Stimulated activated CD4-positive, alpha-beta T cell treated with anti-CD3 and anti-CD28 coated beads, Interleukin-1b, Interleukin-23, amount 100 ng/mL, for 4 hours (primary cell): Measurements from ENCODE around the gene CHIC2.

Experiments
- DNase-seq, 2 donors: peaks; one replicate each; pipeline ENCODE4 v3.0.0-alpha.2; 2020; ENCODE audit warnings: low read depth in 2 of 2

CHIC2 gene

DNA sequence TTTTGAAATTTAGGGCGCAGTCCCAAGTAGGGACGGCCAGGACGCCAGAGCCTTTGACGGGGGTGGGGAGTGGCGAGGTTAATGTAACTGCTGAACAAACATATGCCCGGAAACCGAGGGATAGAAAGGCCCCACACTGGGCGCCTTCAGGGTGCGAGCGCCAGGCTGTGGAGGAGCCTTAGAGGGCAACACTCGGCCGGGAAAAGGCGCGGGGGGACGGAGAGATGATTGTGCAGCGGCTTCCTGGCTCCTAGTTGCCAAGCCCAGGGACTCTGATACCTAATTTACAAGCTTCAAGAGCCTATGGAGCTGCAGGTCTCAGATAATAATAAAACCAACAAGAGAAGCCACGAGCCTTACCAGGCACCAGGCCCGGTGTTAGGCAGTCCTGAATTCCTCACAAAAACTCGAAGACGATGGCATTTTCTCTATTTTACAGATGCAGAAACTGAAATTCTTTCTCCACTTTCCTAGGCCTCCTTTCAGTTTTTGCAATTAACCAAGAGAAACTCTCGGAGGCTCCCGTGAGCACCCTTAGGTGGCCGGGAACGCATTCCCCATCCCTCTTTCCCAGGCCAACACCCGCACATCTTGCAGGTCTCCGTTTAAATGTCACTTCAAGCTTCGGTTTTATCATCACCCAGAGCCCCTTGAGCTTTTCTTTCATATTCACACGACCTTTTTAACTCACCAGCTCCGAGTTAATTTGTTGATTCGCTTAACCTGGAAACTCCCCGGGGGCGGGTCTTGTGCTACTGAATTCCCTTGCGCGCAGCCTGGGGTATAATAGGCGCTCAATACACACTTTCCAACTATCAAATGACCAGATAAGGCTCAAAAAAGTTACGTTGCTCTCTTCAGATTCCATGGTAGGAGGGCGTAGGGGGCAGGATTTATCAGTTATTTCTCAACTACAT, 29.2 kb upstream of the CHIC2 start:
- DNase-seq: no peak

DNA sequence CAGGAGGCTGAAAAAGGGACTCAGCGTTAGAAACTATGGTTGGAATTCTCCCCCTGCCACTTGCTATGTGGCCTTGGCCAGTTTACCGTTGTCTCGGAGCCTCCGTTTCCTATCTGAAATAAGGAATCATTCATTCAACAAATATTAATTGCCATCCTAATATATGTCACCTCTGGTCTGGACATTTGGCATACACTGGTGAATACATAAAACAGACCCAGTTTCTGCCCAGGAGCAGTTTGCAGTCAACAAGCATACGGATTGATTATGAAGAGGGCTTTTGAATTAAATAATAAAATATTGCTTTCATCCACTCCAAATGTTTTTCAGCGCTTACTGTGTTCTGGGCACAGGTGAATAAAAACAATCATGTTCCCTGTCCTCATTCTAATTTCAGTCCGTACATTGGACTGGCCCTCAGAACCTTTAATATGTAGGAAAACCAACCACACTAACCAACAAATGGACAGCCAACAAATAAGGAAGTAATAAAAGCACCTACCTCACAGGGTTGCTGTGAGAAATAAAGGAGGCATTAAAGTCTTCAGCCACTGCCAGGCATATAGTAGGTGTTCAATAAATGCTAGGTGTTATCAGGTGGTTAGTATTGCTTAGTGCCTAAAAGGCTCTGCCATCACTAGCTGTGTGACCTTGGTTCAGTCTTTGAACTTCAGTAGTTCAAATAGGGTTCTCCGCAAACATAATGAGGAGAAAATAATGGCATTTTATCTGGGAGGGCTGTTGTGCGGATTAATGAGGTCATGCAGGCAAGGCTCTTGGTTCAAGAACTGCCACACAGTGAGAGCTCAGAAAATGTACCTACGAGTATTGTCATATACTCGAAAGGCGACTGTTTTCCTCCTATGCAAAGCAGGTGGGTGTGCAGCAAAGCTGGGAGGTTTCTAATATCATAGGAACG, 28.3 kb upstream of the CHIC2 start:
- no peak for DNase-seq

DNA sequence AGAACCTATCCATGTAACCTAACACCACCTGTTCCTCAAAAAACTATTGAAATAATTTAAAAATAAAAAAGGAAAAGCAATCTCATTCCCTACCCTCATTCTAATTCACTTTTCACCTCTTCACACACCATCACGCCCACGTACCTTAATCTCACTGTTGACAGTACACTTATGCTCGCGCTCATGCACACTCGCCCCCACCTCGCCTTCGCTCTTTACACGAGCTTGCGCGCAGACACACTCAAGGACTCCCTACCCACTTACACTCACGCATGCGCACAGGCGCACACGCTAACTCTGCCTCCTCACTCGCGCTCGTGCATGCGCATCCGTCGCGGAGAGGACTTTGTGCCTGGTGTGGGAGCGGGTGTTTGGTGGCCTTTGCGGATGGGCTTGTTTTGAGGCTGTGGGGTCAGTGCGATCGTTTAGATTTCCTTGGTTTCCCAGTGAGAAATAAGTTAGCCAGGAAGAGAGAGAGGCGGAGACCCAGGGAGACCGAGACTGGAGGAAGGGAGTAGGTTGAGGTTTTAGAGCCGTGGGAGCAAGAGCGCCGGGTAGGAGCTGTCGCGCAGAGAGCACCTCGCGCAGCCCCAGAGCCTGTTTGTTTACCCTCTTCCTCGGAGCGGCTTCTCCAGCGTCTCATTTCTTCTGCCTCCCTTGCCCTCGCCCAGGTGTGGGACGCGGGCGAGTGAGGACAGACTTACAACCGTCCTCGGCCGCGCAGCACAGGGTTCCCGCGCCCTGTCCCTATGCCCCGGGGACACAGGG, 27.4 kb upstream of the CHIC2 start:
- DNase-seq: peak; percentile 68 to 78

DNA sequence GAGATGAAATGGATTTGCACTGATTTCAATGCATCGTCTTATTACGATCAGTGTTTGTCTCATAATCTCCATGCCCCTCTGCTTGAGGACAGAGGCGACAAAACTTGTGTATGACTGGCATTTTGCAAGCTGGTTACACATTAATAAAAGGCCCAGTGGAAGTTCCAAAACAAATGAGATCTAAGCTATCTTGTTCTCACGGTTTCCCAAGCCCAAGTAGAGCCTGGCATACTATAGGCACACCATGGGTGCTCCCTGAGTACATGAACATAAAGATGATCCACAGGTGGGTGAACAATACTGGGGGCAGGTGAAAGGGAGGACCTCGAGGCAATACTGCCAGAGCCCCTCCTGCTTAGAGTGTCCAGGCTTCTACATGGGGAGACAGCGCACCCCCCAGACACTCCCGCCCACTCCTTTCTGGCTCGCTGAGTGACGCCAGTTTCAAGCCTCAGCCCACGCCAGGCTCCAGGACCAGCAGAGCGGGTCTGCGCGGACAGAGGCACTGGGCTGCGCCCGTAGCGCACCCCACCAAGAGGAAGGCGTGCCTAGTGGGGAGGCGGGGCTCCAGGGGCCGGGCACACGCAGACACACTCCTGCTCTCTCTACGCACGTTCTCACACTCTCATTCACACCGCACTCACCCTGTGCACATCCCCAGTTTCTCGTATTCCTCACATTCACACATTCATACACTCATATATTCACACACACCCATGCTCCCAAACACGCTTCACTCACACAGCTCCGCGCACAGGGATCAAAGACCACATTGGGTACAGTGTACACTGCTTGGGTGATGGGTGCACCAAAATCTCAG, 26.6 kb upstream of the CHIC2 start:
- DNase-seq: no peak

DNA sequence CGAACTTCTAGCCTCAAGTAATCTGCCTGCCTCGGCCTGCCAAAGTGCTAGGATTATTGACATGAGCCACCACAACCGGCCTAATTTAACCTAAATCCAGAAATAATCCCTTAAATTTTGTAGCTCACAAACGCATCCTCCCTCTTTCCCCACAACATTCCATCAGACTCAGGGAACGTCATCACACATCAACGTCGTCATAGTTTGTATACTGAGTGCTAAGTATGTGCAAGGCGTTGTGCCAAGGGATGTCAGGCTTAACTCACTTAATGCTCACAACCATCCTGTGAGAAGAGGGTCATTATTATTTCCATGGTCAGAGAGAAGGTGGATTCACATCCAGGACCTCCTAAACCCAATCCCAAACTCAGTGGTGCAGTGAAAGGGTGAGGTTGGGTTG, 26.0 kb upstream of the CHIC2 start:
- no peak for DNase-seq

DNA sequence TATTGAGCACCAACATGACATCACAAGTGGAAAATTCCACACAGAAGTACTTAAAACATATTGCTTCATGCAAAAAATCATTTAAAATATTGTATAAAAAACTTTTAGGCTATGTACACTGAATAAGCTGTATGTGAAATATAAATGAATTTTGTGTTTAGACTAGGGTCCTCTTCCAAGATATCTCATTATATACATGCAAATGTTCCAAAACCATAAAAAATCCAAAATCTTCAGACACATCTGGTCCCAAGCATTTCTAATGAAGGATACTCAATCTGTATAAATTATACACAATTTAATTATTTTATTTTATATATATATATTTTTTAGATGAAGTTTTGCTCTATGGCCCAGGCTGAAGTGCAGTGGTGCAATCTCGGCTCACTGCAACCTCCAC, 25.5 kb upstream of the CHIC2 start:
- DNase-seq: no peak

DNA sequence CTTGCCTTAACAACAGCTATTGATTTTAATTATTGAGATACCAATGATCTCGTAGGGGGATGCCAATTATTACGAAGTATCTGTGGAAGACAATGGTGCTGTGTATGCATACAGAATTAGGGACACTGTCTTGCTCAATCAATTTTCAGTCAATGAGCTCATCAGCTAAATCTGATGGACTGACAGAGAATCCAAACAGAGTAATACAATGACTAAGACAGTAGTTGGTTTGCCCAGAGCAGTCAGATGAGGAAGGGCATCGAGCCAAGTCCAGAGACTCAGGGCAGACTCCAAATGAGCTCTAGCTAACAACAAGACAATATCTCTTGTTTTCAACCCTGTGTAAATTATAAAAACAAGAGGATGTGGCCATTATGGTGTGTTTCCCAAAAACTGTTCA, 20.9 kb upstream of the CHIC2 start:
- DNase-seq: no peak

DNA sequence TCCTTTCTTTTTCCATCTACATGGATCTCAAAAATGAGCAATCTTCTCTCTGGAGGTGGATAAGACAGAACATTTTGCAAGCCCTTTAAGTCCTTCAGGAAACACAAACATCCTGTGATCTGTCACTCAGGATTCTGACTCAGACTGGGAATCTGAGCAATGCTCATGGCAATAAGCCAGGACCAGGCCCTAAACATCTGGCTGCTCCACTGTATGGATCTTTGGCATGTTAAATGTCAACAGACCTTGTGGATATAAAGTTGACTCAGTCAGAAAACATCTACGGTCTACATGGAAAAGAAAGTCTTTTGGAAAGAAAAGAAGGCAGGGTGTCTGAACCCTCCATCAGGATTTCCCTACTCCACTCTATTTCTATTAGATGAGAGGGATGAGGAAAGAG, 17.8 kb upstream of the CHIC2 start:
- no peak for DNase-seq

DNA sequence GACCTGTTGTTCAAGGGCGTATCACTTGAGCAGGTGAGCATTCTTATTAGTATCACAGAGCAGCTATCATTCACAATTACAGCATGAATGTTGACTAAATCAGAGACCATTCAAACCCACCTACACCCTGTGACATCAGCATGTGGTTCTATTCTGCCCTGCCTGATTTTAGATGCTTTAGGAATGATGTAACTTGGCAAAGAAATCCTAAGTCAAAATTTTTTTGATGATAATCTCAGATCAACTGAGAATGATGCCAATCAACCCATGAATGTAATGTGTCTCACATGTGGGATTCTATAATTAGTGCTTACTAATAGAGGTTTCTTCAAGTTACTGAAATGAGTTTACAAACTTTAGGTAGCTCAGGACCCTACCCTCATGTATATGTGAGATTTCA, 13.4 kb upstream of the CHIC2 start:
- no peak for DNase-seq

DNA sequence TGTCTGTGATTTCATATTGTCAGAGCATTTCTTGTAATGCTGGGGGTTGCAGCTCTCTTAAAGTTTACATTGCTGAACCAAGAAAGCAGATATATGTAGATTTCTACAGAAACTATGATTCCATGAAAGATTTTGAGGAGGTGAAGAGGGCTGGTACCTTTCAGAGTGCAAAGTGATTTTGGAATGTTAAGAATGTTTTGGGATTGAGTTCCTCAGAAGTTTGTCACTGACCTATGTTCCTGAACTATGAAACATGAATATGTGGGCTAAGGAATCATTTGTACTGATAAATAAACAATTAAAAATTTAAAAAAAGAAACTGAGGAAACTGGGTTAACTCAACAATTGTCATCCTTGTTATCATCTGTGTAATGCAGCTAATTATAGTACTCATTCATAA, 12.3 kb upstream of the CHIC2 start:
- no peak for DNase-seq

DNA sequence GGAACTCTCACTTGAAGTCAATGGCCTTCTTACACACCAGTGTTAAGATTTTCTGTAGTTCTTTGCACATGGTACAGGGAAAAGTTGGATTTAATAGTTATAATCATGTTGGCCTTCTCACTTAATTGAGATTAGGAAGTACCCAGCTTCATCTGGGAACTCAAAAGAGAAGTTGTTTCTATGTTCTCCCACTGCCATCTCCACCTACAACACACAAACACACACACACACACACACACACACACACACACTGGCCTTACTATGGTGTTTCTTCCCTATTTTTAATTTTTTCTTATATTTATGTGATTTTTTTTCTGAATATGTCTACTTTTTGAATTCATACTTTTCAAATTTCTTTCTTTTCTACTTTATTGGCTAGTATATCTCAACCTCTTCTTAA, 10.0 kb upstream of the CHIC2 start:
- DNase-seq: no peak

DNA sequence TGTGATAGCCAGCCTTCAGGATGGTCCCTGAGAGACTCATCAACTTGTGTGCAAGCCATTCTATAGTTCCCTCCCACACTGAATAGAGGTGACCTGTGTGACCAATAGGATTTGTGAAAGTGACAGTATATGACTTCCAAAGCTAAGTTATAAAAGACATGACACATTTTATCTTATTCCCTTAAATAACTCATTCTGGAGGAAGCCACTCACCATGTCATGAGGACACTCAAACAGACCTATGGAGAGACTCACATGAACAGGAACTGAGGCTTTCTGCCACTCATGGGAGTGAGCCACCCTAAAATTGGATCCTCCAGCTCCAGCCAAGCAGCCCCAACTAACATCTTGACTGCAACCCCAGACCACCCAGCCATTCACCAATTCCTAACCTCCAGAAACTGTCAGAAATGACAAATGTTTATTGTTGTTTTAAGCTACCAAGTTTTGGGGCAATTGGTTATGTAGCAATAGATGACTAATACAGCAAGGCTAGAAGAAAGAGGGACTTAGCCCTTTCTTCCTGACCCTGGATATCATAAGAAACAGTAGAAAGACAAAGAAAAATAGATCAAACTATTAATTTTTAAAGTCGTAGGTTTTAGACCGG, 9.0 kb upstream of the CHIC2 start:
- no peak for DNase-seq

DNA sequence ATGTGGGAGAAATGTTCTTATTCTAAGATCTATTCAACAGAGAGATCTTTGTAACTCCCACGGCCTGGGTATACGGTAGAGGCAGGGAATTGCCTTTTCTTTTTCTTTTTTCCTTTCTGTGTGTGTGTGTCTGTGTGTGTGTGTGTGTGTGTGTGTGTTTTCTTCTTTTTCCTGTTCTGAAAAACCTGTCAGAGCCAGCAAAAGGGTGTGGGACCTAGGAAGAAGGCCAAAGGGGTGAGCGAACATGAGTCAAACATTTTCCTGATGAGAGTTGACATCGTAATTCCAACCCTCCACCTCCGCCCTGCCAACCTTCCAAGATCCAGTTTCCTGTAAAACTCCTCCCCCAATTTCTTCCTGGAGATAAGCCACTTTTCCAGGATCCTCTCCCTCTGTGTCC, 2.8 kb upstream of the CHIC2 start:
- no peak for DNase-seq

DNA sequence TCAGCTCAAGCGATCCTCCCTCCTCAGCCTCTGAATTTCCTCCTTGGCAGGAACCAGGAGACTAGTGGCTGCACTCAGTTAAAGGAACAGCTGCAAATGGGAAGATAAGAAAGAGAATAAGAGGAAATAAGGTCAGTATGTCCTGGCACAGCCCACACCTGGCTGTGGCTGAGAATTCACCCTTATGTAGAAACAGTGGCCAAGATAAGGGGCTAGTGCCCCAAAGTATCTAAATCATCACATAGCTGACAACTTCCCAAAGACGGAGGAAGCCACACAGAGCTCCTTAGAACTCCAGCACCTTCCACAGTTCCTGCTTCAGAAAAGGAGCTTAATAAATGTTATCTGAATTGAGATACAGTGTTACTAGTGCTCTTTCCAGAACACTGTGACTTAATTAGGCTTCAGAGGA, 2.3 kb upstream of the CHIC2 start:
- no peak for DNase-seq

DNA sequence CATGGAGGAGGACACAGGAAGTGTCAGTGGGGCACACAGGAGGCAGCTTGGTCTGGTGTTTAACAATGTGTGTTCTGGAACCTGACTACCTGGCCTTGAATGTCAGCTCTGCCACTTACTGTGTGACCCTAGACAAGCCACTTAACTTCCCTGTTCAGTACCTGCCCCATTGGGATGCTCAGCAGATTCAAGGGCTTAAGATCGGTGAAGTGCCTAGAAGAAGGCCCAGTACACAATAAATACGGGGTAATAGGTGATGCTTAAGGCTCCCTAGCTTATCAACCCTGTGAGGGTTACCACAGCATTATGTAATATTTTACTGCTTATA, 1.6 kb upstream of the CHIC2 start:
- DNase-seq: no peak

DNA sequence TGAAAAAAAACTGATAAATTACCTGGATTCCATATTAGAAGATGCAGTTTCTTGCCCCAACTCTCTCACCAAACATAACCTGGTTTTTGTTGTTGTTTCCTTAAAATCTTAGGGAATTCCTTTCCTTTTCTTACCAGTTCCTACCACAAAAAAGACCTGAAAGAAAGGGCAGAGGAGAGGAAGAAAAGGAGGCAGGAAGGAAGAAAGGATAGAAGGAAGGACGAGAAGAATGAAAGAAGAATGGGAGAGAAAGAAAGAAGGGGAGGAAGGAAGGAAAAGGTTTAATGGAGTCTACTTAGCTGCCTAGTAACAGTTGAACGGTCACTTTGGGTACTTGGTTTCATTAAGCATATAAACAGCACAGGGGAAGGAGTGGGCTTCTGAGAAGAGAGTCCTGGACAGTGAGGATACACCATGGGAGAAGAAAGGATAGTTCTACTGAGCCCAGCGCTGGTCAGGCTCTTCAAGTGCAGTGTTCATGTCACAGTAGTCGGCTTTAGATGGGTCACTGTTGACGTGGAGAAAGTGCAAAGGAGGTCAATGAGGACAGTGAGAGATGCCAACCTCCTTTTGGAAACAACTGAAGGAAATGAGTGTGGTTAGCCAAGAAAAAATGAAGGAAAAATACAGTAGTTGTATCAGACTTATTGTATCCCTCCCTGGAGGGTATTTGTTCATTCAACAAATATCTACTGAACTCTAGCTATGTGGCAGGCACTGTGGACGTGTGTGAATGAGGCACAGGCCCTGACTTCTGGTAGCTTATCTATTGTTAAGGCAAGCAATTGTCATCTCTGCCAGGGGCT, 1.1 kb upstream of the CHIC2 start:
- no peak for DNase-seq

DNA sequence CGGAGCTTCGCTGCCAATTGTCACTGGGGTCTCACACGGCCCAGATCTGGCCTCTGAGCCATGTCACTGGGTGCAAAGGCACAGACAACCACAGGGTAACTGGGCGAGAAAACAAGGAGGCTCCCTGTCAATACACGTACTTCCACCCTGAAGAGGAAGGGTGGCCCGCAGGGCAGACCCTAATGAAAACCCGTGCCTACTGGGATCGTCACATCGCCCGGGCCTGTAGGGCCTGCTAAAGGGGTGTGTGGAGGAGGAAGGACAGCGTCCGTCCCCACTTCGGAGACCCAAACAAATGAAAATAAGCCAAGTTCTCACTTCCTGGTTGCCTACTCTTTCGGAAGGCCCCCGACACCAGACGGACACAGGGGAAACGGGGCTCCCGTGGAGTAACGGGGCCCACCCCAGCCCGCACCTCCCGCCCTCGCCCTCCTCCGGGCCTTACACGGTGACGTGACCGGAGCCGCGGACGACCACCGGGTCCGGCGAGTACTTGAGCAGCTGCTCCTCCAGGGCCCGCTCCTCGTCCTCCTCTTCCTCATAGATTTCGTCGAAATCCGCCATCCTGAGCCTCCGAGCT, 578 bp downstream of the CHIC2 start:
- DNase-seq: peak in 1 of 2 donors; percentile 5

DNA sequence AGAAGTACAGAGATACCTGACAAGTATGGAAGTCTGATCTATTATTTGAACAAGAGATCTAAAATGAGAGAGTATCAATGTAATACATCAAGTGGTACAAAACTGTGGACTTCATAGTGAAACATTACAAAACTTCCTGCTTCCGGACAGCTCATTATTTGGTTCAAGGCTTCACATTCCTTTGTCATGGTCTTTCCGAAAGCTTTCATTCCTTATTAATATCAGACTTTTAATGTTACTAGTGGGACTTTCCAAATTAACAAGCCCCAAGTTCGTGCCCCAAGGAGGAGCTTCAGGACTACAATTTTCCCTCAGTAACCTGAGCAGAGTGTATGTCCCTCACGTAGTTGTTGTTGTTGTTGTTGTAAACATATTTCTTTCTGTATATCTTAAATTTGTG, 1.2 kb downstream of the CHIC2 start:
- no peak for DNase-seq

DNA sequence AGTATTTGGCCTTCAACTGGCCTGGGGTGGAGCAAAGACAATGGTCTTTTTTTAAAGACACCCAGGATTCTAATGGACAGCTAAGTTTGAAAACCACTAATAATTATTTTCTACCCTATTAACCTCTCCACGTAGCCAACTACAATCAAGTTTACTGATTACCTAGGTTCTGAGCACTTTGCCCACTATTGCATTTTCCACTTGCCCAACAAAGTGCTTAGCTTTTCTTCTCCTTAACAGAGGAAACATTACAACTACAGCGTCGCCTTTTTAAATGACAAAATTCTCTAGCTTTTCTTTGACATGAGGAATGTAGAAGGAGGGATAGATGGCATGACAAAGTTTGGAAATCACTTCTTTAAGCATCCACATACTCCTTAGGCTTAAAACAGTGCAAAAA, 2.0 kb downstream of the CHIC2 start:
- no peak for DNase-seq

DNA sequence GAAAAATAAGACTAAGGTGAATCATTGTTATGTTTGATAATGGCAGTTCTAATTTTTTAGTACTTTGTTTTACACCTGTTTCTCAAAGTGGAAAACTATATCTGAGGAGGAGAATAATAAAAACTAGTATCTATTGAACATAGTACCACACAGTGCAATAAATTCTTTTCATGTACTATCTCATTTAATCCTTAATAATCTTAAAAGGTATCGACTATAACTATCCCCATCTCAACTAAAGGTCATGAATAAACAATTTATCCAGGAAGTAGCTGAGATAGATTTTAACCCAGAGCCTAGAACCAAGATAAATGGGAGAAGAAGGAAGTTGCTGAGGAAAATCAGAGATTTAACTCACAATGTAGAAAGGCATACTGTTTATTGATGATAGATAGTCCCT, 2.5 kb downstream of the CHIC2 start:
- DNase-seq: no peak
